ENCODE measurements around the gene ADCK1.

GRCh38 chr14:77967110-77967509, 167.2 kb downstream of the ADCK1 start:
- TF ChIP-seq EZH2 (IDR thresholded peaks at IDR 0.05; ENCODE audit: insufficient read depth, poor library complexity, severe bottlenecking) (no peak), EZH2phosphoT487 (IDR thresholded peaks at IDR 0.05; ENCODE audit: insufficient read depth, low read depth) (no peak)

Data from GM23248 (cell line).